GM12878 (cell line): Measurements from ENCODE around the gene PNMA6E. TPM values are rescaled to one million over a fixed set of nuclear protein-coding genes. Genes with fewer than 3 reads are reported as not detected.

Experiments used
- CBX5 ChIP-seq: sonication (generic); IDR thresholded peaks from 2 replicates; pipeline ENCODE4 v1.6.1; 2016; ENCODE audit warnings: low read depth, moderate library complexity, mild to moderate bottlenecking, inconsistent platforms
- CHD4 ChIP-seq: fragments of 200-600 bp; sonication (generic); IDR thresholded peaks from 2 replicates; pipeline ENCODE4 v1.6.1; 2016; ENCODE audit warnings: mild to moderate bottlenecking
- DPF2 ChIP-seq: fragments of 450-650 bp; IDR thresholded peaks from 2 replicates; pipeline ENCODE4 v1.6.1; 2017; ENCODE audit warnings: mild to moderate bottlenecking
- GABPA ChIP-seq: IDR thresholded peaks from 2 replicates; pipeline ENCODE4 v1.6.1; 2014; ENCODE audit warnings: antibody characterized with exemption, low read depth, mild to moderate bottlenecking, inconsistent platforms
- IKZF1 ChIP-seq: fragments of 450-650 bp; conservative IDR thresholded peaks from 2 replicates; pipeline ENCODE4 v1.6.1; 2017; ENCODE audit warnings: antibody characterized with exemption, mild to moderate bottlenecking
- KAT2A ChIP-seq: conservative IDR thresholded peaks from 2 replicates; pipeline ENCODE4 v1.6.1; 2011; ENCODE audit warnings: low read depth, low read length; ENCODE audit not compliant: control insufficient read depth
- RELB ChIP-seq: fragments of 450-650 bp; IDR thresholded peaks from 2 replicates; pipeline ENCODE4 v1.6.1; 2017; ENCODE audit warnings: low read depth, mild to moderate bottlenecking, moderate library complexity
- SKIL ChIP-seq: fragments of 450-650 bp; IDR thresholded peaks from 2 replicates; pipeline ENCODE4 v1.6.1; 2017; ENCODE audit warnings: mild to moderate bottlenecking, low read depth, inconsistent platforms; ENCODE audit not compliant: poor library complexity, severe bottlenecking
- SMAD1 ChIP-seq: fragments of 450-650 bp; IDR thresholded peaks from 2 replicates; pipeline ENCODE4 v1.6.1; 2018; ENCODE audit warnings: mild to moderate bottlenecking, low read depth; ENCODE audit not compliant: partially characterized antibody
- TCF12 ChIP-seq: IDR thresholded peaks from 2 replicates; pipeline ENCODE4 v1.6.1; 2011; ENCODE audit warnings: low read depth, mild to moderate bottlenecking, low read length
- YBX1 ChIP-seq: fragments of 450-650 bp; IDR thresholded peaks from 2 replicates; pipeline ENCODE4 v1.6.1; 2016; ENCODE audit warnings: antibody characterized with exemption
- YY1 ChIP-seq: IDR thresholded peaks from 2 replicates; pipeline ENCODE4 v1.6.1; 2011; ENCODE audit warnings: low read depth, mild to moderate bottlenecking, low read length
- polyA plus RNA-seq, 11 experiments: library from polyadenylated mRNA; depleted of rRNA in 4 of 11; unstranded in 6 of 11; stranded (reverse) in 5 of 11; fragments of >200 nt; fragmentation: Nextera tagmentation in 4 of 11; fragmentation: Illumina TruSeq in 1 of 11; extraction: Ambion mirVana in 4 of 11; extraction: Trizol in 1 of 11; gene quantifications; 1 replicate in 1 of 11; 2 replicates in 10 of 11; pipeline versions ENCODE4 v1.2.1 to v1.2.3, GENCODE V29; 2011 to 2016; ENCODE audit warnings: inconsistent platforms in 2 of 11, missing spikeins in 2 of 11, low read depth in 1 of 11
- total RNA-seq, 4 experiments: library from RNA; depleted of rRNA in 3 of 4; stranded (reverse); fragments of >200 nt in 3 of 4; fragmentation: Illumina TruSeq in 1 of 4; extraction: Trizol in 1 of 4; gene quantifications; 2 replicates each; pipeline versions ENCODE4 v1.2.1 to v1.2.3, GENCODE V29; 2013 to 2021
- TF ChIP-seq, protein P1 (sequence below): fragments of 450-650 bp; IDR thresholded peaks from 2 replicates; pipeline ENCODE4 v1.6.1; 2017; ENCODE audit warnings: mild to moderate bottlenecking, moderate library complexity

Gene PNMA6E
- total and polyA plus RNA-seq, 10 of the 15 experiments (the other 5 are each of a cell fraction or from before 2014, with no cell fraction given), result not detected

DNA sequence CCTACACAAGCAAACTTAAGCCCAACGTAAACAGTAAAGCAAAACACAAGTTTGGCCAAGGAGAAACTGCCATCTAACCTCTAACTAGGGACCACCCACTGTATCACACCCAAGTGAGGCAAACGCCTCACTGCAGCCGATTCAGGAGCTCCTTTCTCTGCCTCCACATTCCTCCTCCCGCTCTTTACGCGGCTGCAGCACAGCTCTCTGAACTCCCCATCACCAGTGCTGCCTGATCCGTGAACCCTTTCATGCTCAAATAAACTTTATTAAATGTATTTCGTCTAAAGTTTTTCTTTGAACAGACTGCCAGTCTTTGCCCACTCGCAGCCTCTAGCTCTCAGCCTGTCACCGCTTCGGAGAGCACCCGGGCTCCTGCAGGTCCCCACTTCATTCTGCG, 6.5 kb downstream of the PNMA6E start (continued):
- TF ChIP-seq, protein P1, sequence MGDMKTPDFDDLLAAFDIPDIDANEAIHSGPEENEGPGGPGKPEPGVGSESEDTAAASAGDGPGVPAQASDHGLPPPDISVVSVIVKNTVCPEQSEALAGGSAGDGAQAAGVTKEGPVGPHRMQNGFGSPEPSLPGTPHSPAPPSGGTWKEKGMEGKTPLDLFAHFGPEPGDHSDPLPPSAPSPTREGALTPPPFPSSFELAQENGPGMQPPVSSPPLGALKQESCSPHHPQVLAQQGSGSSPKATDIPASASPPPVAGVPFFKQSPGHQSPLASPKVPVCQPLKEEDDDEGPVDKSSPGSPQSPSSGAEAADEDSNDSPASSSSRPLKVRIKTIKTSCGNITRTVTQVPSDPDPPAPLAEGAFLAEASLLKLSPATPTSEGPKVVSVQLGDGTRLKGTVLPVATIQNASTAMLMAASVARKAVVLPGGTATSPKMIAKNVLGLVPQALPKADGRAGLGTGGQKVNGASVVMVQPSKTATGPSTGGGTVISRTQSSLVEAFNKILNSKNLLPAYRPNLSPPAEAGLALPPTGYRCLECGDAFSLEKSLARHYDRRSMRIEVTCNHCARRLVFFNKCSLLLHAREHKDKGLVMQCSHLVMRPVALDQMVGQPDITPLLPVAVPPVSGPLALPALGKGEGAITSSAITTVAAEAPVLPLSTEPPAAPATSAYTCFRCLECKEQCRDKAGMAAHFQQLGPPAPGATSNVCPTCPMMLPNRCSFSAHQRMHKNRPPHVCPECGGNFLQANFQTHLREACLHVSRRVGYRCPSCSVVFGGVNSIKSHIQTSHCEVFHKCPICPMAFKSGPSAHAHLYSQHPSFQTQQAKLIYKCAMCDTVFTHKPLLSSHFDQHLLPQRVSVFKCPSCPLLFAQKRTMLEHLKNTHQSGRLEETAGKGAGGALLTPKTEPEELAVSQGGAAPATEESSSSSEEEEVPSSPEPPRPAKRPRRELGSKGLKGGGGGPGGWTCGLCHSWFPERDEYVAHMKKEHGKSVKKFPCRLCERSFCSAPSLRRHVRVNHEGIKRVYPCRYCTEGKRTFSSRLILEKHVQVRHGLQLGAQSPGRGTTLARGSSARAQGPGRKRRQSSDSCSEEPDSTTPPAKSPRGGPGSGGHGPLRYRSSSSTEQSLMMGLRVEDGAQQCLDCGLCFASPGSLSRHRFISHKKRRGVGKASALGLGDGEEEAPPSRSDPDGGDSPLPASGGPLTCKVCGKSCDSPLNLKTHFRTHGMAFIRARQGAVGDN, result no peak
- TF ChIP-seq YBX1 (no peak), SMAD1 (no peak), RELB (no peak), CHD4 (no peak), TCF12 (no peak), IKZF1 (no peak), GABPA (no peak), CBX5 (no peak), YY1 (no peak), SKIL (no peak), DPF2 (no peak), KAT2A (no peak)
